Neural progenitor cell (in vitro differentiated cells): ENCODE data around the gene ADGRG7. TPM values are rescaled to one million over a fixed set of nuclear protein-coding genes. Genes with fewer than 3 reads are reported as not detected.

ENCODE experiments used
- DNase-seq: peaks from one replicate; pipeline ENCODE4 v3.0.0-alpha.2; 2016; ENCODE audit warnings: low spot score
- H2AFZ ChIP-seq: fragments of 200-600 bp; sonication (generic); replicated peaks from 2 replicates; pipeline ENCODE4 v1.6.1; 2016; ENCODE audit warnings: antibody characterized with exemption
- H3F3A ChIP-seq: fragments of 200-600 bp; sonication (generic); 2 replicates; pipeline ENCODE4 v1.6.1; 2016; ENCODE audit warnings: antibody characterized with exemption, low read depth
- H3K27ac ChIP-seq: fragments of 200-600 bp; sonication (generic); 2 replicates; pipeline ENCODE4 v1.5.1; 2016; ENCODE audit warnings: mild to moderate bottlenecking
- H3K27me3 ChIP-seq: fragments of 200-600 bp; sonication (generic); 2 replicates; pipeline ENCODE4 v1.6.1; 2016; ENCODE audit warnings: mild to moderate bottlenecking, moderate library complexity
- H3K36me3 ChIP-seq: fragments of 200-600 bp; sonication (generic); 2 replicates; pipeline ENCODE4 v1.5.1; 2016
- H3K4me1 ChIP-seq: fragments of 200-600 bp; sonication (generic); 2 replicates; pipeline ENCODE4 v1.6.1; 2016; ENCODE audit warnings: mixed run types
- H3K4me2 ChIP-seq: fragments of 200-600 bp; sonication (generic); 2 replicates; pipeline ENCODE4 v1.6.1; 2016
- H3K4me3 ChIP-seq: fragments of 200-600 bp; sonication (generic); 2 replicates; pipeline ENCODE4 v1.5.1; 2016
- H3K79me2 ChIP-seq: fragments of 200-600 bp; sonication (generic); 2 replicates; pipeline ENCODE4 v1.6.1; 2016; ENCODE audit warnings: low read depth
- H3K9ac ChIP-seq: fragments of 200-600 bp; sonication (generic); 2 replicates; pipeline ENCODE4 v1.6.1; 2016
- H3K9me3 ChIP-seq: fragments of 200-600 bp; sonication (generic); 2 replicates; pipeline ENCODE4 v1.5.1; 2016; ENCODE audit warnings: low read depth
- H4K20me1 ChIP-seq: fragments of 200-600 bp; sonication (generic); 2 replicates; pipeline ENCODE4 v1.6.1; 2016; ENCODE audit warnings: low read depth
- H3K27ac Mint-ChIP-seq: 3 replicates; pipeline ENCODE4 v1.8.0; 2021; ENCODE audit warnings: mixed read lengths
- H3K27me3 Mint-ChIP-seq: 2 replicates; pipeline ENCODE4 v1.8.0; 2022; ENCODE audit warnings: low read depth, mild to moderate bottlenecking, inconsistent platforms, moderate library complexity, mixed read lengths; ENCODE audit not compliant: insufficient read depth
- H3K36me3 Mint-ChIP-seq: 3 replicates; pipeline ENCODE4 v1.8.0; 2021; ENCODE audit warnings: mixed read lengths
- H3K4me1 Mint-ChIP-seq: 3 replicates; pipeline ENCODE4 v1.8.0; 2021; ENCODE audit warnings: mixed read lengths
- H3K4me3 Mint-ChIP-seq: 3 replicates; pipeline ENCODE4 v1.8.0; 2021; ENCODE audit warnings: mild to moderate bottlenecking, moderate library complexity, mixed read lengths
- H3K9me3 Mint-ChIP-seq: 3 replicates; pipeline ENCODE4 v1.8.0; 2020; ENCODE audit warnings: mixed read lengths
- CTCF ChIP-seq: fragments of 200-600 bp; sonication (generic); IDR thresholded peaks from 2 replicates; pipeline ENCODE4 v1.5.1; 2017; ENCODE audit warnings: antibody characterized with exemption, mild to moderate bottlenecking
- EZH2 ChIP-seq: fragments of 200-600 bp; sonication (generic); IDR thresholded peaks from 2 replicates; pipeline ENCODE4 v1.6.1; 2017; ENCODE audit warnings: antibody characterized with exemption, mild to moderate bottlenecking, moderate library complexity
- EZH2phosphoT487 ChIP-seq: fragments of 200-600 bp; sonication (generic); IDR thresholded peaks from 2 replicates; pipeline ENCODE4 v1.6.1; 2017; ENCODE audit warnings: antibody characterized with exemption
- total RNA-seq: library from RNA; depleted of rRNA; stranded (reverse); fragments of >200 nt; gene quantifications from 2 replicates; pipeline ENCODE4 v1.2.3, GENCODE V29; 2015; ENCODE audit warnings: low replicate concordance

Gene ADGRG7
- total RNA-seq, 1 donor from 2014 or later = not detected

GRCh38 chr3:100697723-100698285 lies 88.4 kb downstream of the ADGRG7 start:
- no peaks in the 10 kb centered on the region for H3K9me3 ChIP-seq
- Mint-ChIP-seq H3K9me3 (no peaks in the 10 kb centered on the region), H3K4me3 (no peak overlapping the region), H3K4me1 (no peaks in the 10 kb centered on the region), H3K27ac (no peak overlapping the region), H3K27me3 (no peaks in the 10 kb centered on the region), H3K36me3 (no peaks in the 10 kb centered on the region)
- H3K79me2 ChIP-seq = no peaks in the 10 kb centered on the region
- no peak overlapping the region for H2AFZ ChIP-seq
- peaks cover 7% of the 10 kb centered on the region for H3K27me3 ChIP-seq
- no peaks in the 10 kb centered on the region for H4K20me1 ChIP-seq
- H3K4me1 ChIP-seq = no peaks in the 10 kb centered on the region
- H3K4me2 ChIP-seq = no peak overlapping the region
- H3K27ac ChIP-seq = no peak overlapping the region
- no peak overlapping the region for H3K4me3 ChIP-seq
- H3F3A ChIP-seq = no peaks in the 10 kb centered on the region
- no peak for TF ChIP-seq EZH2
- TF ChIP-seq EZH2phosphoT487 = no peak
- no peak for TF ChIP-seq CTCF
- no peaks in the 10 kb centered on the region for H3K36me3 ChIP-seq
- no peak overlapping the region for H3K9ac ChIP-seq
- no peak for DNase-seq

GRCh38 chr3:100698736-100699135 lies 89.3 kb downstream of the ADGRG7 start:
- H3K4me1 ChIP-seq = no peaks in the 10 kb centered on the region
- Mint-ChIP-seq H3K4me1 (no peaks in the 10 kb centered on the region), H3K36me3 (no peaks in the 10 kb centered on the region), H3K9me3 (no peaks in the 10 kb centered on the region), H3K27me3 (no peaks in the 10 kb centered on the region), H3K27ac (no peak overlapping the region), H3K4me3 (no peak overlapping the region)
- H3K36me3 ChIP-seq = no peaks in the 10 kb centered on the region
- H3K4me3 ChIP-seq = no peak overlapping the region
- no peak overlapping the region for H3K27ac ChIP-seq
- H2AFZ ChIP-seq = no peak overlapping the region
- no peak for TF ChIP-seq EZH2phosphoT487
- no peak for TF ChIP-seq EZH2
- no peak for TF ChIP-seq CTCF
- no peak for DNase-seq
- H3F3A ChIP-seq = no peaks in the 10 kb centered on the region
- no peak overlapping the region for H3K9ac ChIP-seq
- no peak overlapping the region for H3K4me2 ChIP-seq
- H3K27me3 ChIP-seq = peaks cover 7% of the 10 kb centered on the region
- no peaks in the 10 kb centered on the region for H4K20me1 ChIP-seq
- no peaks in the 10 kb centered on the region for H3K79me2 ChIP-seq
- no peaks in the 10 kb centered on the region for H3K9me3 ChIP-seq

GRCh38 chr3:100700708-100701107 lies 91.3 kb downstream of the ADGRG7 start:
- Histone ChIP-seq H3K27ac (no peak overlapping the region), H2AFZ (no peak overlapping the region), H3K4me2 (no peak overlapping the region), H3K4me1 (no peaks in the 10 kb centered on the region), H3F3A (no peaks in the 10 kb centered on the region), H4K20me1 (no peaks in the 10 kb centered on the region), H3K9ac (no peak overlapping the region), H3K36me3 (no peaks in the 10 kb centered on the region), H3K4me3 (no peak overlapping the region), H3K27me3 (peaks cover 17% of the 10 kb centered on the region), H3K9me3 (no peaks in the 10 kb centered on the region), H3K79me2 (no peaks in the 10 kb centered on the region)
- no peak overlapping the region for H3K4me3 Mint-ChIP-seq
- no peaks in the 10 kb centered on the region for H3K4me1 Mint-ChIP-seq
- H3K36me3 Mint-ChIP-seq = no peaks in the 10 kb centered on the region
- H3K27ac Mint-ChIP-seq = no peak overlapping the region
- no peaks in the 10 kb centered on the region for H3K9me3 Mint-ChIP-seq
- no peaks in the 10 kb centered on the region for H3K27me3 Mint-ChIP-seq
- no peak for DNase-seq
- TF ChIP-seq CTCF (no peak), EZH2 (no peak), EZH2phosphoT487 (no peak)
